T-helper 2 cell (primary cell): Measurements from ENCODE around the gene NEFH.
"Not testable (repeated sequence)": the region's sequence is repeated elsewhere in the genome, so short reads cannot be mapped to it uniquely, and the experiment has no call there.

Source experiments
- DNase-seq, 5 experiments: peaks; one replicate each; pipeline versions ENCODE4 v3.0.0 to v3.0.0-alpha.2; 2012 to 2022

Gene NEFH

DNA sequence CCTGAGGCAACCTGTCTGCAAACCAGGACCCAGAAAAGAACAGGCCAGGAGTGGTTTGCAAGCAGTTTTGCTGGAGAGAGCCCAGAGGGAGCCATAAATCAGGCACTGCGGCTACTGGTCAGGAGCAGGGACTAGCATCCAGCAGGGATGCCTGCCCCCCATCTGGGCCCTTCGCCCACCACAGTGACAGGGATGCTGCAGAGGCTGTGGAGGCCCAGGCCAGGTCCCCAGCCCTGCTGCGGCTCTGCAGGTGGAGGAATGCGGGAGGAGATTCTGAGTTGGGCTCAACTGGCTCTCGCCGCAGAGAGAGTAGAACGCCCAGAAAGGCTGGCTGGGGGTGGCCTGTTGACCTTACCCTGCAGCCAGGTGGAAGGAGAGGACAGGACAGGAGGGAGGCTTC is 16.4 kb upstream of the NEFH start:
- DNase-seq = no peak

DNA sequence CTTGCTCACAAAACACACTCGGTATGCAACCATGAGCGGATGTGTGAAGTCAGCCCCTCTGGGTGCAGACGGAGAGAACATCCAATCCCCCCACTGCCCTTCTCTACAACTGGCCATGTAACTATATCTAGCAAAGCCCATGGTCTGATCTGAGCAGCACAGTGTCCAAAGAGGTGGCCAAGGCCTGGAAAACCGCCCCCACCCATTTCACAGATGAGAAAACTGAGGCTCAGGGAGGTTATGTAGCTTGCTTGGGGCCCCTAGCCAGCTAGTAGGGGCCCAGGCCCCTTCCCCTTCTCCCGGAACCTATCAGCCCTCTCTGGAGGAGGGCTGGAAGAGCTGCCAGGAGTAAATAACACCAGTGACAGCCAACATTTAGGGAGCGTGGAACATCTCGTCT is 15.4 kb upstream of the NEFH start:
- no peak for DNase-seq

DNA sequence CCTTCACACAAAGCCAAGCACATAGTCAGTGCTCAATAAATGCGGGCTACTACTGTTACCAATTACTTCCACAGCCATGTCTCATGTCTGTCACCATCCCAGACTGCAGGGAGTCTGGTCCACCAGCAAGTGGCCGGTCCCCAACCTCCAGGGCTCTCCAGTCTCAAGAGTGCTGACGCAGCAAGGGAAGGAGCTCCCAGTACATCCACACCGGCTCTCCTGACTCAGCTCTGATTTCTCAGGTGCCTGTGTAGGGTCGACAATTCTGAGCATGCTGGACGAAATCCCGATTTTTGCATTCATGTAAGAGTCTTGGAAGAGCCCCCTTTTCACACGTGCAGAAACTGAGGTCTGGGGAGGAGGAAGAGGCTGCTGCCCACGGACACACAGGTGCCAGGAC is 10.3 kb upstream of the NEFH start:
- DNase-seq = no peak

DNA sequence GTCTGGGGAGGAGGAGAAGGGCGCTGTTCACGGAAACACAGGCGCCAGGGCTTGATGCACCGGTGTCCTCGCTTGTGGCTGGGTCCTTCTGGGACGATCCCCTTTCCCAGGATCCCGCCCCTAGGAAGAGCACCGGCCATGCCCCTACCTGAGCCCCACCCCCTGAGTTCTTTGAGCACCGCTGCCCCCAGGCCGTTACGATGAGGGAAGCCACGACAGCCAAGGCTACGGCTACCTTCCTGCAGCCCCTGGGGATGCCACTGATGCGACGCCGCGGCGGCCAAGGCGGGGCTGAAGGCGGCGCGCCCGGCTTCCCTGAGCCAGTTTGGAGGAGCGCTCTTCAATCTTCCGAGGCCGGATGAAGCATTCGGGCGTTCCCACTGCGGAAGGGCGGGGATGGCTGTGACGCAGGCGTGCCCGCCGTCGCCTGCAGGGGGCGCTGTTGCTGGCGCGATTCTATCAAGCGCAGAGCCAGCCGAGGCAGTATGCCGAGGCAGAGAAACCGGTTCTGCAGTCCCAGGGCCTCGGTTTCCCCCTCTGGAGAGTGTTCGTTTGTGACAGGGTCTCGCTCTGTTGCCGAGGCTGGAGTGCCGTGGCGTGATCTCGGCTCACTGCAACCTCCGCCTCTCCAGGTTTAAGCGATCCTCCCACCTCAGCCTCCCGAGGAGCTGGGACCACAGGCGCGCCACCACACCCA is 9.7 kb upstream of the NEFH start:
- peak; percentile 36 to 74 (median 60) for DNase-seq

DNA sequence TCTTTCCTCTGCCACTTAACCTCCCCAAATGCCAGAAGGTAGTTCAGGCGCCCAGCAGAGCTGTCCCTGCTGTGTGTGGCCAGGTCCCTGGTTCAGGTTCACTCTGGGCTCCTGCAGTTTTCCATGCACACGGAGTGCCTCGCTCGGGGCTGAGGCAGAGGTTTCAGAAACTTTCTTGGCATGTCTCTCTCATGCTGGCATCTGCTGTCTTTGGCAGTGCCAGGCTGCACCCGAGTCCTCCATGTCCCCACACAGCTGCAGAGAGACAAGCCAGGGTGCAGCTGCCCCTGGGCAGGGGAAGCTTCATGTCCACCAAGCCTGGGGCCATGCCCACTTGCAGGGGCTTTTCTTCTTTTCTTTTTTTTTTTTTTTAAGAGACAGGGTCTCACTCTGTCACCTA is 7.0 kb upstream of the NEFH start:
- DNase-seq = no peak

DNA sequence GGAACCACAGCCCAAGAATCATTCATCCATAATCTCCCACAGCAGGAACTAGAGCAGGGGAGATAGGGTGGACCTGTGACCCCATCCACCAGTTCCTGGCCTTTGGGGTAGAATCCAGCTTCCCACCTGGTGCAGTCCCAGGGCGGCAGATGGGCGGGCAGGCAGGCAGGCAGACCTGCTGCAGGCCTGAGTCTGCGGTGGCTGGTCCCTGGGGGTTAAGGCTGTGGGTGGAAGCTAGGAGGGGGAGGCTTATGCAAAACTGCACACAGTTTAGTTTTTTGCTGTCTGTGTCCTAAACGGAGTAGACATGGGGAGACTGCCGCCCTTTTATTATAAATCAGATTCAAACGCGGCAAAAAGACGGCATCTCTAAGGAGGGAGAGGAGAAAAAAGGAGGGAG is 4.5 kb upstream of the NEFH start:
- no peak for DNase-seq

DNA sequence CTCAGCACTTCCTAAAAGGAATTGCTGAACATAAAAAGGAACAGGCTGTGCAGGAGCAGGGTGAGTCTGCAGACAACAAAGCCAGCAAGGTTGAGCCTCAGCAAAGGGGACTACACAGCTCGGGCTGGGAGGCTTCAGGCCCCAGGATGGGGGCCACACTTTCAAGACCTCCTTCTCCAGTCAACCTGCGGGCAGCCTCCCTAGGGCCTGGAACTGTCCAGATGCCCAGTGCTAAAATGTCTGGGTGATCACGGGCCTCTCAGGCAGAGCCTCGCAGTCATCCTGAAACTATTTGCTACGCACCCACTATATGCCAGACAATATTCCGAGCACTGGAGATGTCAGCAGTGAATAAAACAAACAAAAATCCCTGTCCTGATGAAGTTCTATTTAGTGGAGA is 3.9 kb upstream of the NEFH start:
- no peak for DNase-seq

DNA sequence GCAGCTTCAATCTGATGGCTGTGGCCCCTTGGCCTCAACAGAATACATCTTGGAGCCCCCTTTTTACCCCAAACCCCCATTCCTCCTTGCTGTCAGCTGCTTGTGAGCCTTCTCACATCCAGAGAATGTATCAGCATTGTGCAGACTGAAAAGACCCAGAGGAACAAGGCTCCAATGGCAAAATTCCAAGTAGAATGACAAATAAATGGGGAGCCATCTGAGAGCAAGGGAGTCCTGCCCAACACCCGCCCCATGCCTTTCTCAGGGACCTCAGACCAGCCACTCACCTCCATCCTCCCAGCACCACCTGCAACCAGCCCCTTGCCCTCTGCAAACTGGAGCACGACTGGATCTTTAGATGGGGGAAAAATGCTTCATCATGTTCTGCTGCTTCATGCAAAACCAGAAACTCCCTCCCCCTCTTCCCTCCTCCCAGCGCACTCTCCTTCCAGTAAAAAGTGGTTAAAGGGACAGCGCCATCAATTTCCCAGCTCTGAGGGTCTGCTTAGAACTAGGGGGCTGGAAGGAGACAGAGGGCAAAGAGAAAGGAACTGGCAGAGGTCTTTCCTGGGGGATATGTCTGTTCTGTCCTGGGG is 2.2 kb upstream of the NEFH start:
- DNase-seq = no peak

DNA sequence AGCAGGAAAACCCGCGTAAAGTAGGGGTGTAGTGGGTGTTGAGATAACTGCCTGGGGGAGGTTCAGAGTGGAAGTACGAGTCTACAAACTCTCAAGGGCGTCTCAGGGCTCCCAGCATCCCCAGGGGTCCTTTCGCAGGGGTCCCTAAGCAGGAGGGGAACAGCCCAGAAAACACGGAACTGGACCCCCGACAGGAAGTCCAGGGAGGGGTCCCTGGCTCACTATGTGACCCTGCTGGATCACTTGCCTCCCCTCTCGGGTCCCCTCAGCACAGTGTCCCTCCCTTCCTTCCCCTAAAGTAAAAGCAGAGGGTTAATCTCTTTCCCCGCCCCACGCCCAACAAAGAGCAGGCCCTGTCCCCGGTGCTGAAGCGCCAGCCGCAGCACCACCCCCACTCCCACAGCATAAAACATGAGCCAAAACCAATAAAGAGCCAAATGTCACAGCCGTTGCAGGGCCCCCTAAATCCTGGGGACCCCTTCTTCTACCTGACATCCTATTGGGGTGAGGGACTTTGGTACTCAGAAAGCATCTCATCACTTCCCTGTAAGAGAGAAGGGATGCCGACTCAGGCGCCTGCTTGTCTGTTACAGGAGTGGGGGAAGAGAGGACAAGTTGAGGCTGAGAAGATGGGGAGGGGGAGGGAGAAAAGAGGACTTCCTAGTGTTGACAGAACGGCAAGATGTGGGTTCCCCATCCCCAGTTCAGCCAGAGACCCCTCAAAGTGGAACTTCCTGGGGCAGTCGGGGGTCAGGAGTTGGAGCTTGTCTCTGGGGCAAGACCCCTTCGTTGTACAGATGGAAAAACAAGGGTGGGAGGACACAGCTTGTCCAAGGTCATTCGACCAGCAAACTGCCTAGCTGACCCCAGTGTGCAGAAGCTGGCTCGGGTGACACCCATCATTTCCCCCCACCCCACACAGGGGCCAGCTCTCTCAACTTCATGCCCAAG is 1.4 kb upstream of the NEFH start:
- peak in 1 of 5 experiments; percentile 16 for DNase-seq

DNA sequence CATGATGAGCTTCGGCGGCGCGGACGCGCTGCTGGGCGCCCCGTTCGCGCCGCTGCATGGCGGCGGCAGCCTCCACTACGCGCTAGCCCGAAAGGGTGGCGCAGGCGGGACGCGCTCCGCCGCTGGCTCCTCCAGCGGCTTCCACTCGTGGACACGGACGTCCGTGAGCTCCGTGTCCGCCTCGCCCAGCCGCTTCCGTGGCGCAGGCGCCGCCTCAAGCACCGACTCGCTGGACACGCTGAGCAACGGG is 169 bp downstream of the NEFH start:
- DNase-seq = no peak

DNA sequence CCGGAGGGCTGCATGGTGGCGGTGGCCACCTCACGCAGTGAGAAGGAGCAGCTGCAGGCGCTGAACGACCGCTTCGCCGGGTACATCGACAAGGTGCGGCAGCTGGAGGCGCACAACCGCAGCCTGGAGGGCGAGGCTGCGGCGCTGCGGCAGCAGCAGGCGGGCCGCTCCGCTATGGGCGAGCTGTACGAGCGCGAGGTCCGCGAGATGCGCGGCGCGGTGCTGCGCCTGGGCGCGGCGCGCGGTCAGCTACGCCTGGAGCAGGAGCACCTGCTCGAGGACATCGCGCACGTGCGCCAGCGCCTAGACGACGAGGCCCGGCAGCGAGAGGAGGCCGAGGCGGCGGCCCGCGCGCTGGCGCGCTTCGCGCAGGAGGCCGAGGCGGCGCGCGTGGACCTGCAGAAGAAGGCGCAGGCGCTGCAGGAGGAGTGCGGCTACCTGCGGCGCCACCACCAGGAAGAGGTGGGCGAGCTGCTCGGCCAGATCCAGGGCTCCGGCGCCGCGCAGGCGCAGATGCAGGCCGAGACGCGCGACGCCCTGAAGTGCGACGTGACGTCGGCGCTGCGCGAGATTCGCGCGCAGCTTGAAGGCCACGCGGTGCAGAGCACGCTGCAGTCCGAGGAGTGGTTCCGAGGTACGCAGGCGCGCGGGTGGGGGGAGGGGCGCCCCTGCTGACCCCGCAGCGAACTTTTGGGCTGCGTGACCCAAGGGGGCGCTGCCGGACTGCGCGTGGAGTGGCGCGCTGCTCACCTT is 670 bp downstream of the NEFH start:
- DNase-seq = peak in 2 of 5 experiments; percentile 36 to 80

DNA sequence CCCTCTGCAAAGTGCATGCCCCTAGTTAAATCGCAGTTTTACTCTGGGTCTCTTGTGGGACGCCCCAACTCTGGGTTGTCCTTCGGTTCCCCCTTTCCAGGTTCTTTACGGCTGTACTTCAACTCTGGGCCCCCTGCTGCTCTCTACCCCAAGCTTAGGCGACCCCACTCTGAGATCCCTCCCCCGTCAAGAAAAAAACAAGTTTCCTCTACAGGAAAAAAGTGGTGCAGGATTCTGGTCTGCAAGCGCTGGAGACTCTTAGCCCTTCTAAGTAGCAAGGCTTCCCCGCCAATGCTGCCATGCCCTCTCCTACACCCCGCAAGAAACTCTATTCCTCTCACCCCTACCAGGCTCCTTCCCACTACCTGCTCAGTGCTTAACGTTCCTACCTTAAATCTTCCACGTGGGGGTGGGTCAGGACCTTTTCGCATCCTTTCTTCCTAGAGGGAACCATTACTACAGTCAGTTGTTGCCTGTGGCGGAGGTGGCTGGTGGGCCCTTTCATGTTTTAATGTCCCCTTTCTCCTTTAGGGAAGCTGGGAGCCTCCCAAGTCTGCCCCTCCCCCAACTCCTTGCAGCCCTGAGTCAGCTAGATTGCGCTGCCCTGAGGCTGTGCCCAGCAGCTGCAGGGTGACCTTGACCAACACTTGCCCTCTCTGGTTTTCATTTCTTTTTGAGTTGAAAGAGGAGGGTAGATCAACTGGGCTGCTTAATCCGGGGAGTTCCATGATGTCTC is 1.4 kb downstream of the NEFH start:
- no peak for DNase-seq

DNA sequence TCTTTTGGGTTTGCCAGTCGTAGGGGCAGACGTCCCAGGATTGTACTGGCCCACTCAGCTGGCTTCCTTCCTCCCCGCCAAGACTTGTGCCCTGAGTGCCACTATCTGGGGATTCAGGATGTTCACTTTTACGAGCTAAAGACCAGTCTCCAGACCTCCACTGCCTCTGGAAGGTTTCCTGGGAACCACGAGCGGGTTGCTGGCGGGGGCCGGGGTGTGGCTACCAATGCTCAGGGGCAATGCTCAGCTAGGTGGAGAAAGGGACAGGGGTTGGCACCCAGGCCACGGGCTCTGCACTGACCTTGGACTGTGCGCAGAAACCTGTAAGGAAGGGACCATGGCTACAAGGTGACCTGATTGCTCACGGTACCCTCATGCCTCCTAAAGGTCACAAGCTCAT is 2.2 kb downstream of the NEFH start:
- no peak for DNase-seq

DNA sequence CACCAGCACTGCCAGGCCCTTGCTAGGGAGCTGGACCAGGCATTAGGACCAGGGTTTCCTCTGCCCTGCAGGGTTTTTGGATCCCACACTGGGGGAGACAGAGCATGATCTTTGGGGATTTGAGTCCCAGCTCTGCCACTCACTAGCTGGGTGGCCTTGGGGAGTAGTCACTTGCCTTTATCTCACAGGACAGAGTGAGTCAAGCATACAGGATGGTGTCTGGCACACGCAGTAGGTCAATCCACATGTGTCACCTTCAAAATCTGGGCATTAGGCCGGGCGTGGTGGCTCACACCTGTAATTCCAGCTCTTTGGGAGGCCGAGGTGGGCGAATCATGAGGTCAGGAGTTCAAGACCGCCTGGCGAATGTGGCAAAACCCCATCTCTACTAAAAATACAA is 2.7 kb downstream of the NEFH start:
- DNase-seq = no peak

DNA sequence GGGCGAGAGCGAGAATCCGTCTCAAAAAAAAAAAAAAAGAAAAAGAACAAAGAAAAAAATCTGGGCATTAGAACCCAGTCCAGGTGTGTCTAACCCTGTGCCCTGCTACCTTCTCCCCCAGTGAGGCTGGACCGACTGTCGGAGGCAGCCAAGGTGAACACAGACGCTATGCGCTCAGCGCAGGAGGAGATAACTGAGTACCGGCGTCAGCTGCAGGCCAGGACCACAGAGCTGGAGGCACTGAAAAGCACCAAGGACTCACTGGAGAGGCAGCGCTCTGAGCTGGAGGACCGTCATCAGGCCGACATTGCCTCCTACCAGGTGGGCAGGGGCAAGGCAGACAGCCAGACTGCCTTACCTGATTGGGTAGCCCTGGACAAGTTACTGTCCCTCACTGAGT is 3.2 kb downstream of the NEFH start:
- no peak for DNase-seq

DNA sequence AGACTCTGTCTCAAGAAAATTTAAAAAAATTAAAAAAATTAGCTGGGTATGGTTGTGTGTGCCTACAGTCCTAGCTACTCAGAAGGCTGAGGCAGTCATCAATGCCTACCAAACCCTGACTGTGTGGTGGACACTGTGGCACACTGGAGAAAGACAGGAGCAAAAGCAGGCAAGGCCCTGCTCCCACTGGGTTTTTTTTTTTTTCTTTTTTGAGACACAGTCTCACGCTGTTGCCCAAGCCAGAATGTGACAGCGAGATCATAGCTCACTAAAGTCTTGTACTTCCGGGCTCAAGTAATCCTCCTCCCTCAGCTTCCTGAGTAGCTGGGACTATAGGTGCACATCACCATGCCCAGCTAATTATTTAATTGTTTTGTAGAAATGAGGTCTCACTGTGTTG is 4.6 kb downstream of the NEFH start:
- DNase-seq = no peak

DNA sequence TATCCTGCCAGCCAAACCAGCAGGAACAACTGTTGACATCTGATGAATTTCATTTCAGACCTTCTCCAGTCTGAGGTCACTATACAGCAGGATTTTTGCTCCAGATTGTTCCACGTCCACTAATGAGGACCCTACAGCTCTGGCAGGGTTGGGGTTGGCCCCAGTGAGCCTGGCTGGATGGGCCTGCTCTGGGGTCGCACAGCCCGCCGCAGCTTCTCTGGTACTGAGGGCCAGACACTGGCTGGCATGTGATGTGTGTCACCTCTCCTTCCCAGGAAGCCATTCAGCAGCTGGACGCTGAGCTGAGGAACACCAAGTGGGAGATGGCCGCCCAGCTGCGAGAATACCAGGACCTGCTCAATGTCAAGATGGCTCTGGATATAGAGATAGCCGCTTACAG is 5.4 kb downstream of the NEFH start:
- no peak for DNase-seq

DNA sequence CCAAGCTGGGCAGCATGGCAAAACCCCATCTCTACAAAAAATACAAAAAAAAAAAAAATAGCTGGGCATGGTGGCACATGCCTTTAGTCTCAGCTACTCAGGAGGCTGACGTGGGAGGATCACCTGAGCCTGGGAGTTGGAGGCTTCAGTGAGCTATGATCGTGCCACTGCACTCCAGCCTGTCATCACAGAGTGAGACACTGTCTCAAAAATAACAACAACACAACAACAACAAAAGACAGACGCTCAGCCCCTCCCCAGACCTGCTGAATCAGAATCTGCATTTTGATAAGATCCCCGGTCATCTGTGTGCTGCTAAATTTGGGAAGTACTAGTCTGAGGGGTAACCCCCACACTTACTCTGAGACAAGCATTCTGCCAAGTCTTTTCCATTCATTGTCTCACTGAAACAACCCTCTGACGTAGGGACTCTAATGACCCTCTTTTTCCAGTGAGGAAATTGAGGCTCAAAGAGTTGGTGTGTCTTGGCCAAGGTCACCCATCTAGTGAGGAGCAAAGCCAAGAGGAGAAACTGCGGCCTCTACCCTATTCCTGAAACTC is 7.5 kb downstream of the NEFH start:
- no peak for DNase-seq

DNA sequence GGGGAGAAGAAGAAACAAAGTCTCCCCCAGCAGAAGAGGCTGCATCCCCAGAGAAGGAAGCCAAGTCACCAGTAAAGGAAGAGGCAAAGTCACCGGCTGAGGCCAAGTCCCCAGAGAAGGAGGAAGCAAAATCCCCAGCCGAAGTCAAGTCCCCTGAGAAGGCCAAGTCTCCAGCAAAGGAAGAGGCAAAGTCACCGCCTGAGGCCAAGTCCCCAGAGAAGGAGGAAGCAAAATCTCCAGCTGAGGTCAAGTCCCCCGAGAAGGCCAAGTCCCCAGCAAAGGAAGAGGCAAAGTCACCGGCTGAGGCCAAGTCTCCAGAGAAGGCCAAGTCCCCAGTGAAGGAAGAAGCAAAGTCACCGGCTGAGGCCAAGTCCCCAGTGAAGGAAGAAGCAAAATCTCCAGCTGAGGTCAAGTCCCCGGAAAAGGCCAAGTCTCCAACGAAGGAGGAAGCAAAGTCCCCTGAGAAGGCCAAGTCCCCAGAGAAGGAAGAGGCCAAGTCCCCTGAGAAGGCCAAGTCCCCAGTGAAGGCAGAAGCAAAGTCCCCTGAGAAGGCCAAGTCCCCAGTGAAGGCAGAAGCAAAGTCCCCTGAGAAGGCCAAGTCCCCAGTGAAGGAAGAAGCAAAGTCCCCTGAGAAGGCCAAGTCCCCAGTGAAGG is 9.2 kb downstream of the NEFH start:
- not testable (repeated sequence) for DNase-seq

DNA sequence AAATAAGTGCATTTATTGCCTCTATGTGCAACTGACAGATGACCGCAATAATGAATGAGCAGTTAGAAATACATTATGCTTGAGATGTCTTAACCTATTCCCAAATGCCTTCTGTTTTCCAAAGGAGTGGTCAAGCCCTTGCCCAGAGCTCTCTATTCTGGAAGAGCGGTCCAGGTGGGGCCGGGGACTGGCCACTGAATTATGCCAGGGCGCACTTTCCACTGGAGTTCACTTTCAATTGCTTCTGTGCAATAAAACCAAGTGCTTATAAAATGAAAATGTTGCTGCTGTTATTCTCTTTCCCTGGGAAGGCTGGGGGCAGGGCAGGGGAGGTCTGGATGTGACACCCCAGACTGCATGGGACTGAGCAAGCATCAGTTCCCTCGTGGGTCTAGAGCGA is 11.0 kb downstream of the NEFH start:
- DNase-seq = no peak

DNA sequence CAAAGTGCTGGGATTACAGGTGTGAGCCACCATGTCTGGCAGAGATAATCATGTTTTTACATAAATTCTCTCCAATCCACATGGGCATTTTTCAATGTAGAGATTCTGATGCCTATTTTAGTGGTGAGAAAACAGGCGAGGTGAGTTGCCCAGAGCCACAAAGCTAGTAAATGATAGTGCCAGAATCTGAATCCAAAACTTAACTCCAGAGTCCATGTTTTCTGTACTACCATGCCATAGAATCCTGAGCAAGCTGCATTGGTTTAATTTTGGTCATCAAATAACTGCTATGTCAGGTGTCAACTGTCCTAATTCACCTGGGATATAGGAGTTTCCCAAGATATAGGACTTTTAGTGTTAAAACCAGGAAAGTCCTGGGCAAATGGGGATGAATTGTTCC is 13.6 kb downstream of the NEFH start:
- DNase-seq = no peak

DNA sequence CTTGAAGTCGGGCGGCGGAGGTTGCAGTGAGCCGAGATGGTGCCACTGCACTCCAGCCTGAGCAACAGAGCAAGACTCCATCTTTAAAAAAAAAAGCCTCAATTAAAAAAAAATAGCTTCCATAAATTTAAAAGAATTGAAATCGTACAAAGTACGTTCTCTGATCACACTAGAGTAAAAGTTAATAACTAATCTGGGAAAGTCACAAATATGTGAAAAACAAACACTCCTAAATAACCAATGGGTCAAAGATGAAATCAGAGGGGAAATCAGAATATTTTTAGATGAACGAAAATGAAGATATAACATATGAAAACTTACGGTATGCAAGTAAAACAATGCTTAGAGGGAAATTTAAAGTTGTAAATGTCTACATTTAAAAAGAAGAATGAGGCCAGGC is 19.8 kb downstream of the NEFH start:
- DNase-seq = no peak
